Esophagus muscularis mucosa (tissue), 3 donors: Measurements from ENCODE around the gene KRT73.

Source experiments
- POLR2A ChIP-seq: fragments of 450-650 bp; IDR thresholded peaks from one replicate; pipeline ENCODE4 v1.6.1; 2017; ENCODE audit warnings: antibody characterized with exemption, moderate library complexity, mild to moderate bottlenecking, low read depth
- TF ChIP-seq, protein P1 (sequence below), 3 experiments: fragments of 200-600 bp in 2 of 3; fragments of 450-650 bp in 1 of 3; sonication (generic) in 2 of 3; IDR thresholded peaks; one replicate each; pipeline ENCODE4 v1.5.1; 2017 to 2019; ENCODE audit warnings: antibody characterized with exemption in 3 of 3, mild to moderate bottlenecking in 2 of 3, moderate library complexity in 1 of 3

DNA sequence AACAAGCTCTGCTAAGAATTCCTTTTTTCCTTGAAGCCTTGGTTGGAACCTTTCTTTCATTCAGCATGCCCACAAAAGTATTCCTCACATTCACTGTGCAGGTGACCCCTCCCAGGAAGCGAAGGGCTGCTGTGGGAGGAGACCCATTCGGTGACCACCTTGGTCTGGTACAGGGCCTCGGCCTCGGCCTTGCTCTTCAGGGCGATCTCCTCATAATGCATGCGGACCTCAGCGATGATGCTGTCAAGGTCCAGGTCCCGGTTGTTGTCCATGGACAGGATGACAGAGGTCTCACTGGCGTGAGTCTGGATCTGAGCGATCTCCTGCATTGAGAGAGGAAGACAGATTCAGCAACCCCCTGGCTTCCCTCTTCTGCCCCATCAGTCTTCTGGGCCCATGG is 47.8 kb downstream of the KRT73 start:
- no peak for TF ChIP-seq POLR2A
- TF ChIP-seq, protein P1, sequence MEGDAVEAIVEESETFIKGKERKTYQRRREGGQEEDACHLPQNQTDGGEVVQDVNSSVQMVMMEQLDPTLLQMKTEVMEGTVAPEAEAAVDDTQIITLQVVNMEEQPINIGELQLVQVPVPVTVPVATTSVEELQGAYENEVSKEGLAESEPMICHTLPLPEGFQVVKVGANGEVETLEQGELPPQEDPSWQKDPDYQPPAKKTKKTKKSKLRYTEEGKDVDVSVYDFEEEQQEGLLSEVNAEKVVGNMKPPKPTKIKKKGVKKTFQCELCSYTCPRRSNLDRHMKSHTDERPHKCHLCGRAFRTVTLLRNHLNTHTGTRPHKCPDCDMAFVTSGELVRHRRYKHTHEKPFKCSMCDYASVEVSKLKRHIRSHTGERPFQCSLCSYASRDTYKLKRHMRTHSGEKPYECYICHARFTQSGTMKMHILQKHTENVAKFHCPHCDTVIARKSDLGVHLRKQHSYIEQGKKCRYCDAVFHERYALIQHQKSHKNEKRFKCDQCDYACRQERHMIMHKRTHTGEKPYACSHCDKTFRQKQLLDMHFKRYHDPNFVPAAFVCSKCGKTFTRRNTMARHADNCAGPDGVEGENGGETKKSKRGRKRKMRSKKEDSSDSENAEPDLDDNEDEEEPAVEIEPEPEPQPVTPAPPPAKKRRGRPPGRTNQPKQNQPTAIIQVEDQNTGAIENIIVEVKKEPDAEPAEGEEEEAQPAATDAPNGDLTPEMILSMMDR (IDR thresholded peaks at IDR 0.05) = no peak
